Measurements from ENCODE around the gene GNB3. TPM values are rescaled to one million over a fixed set of nuclear protein-coding genes. Genes with fewer than 3 reads are reported as not detected.

GNB3 gene
- total and polyA plus RNA-seq, 8 donors = 0.87 to 11.1 (median 2.7) TPM; not detected in 1

- Histone ChIP-seq H3K36me3 (peaks cover 0 to 60% (median 47%) of the 10 kb centered on the region in 4 donors), H3K27me3 (no peaks in the 10 kb centered on the region), H3K4me3 (no peak overlapping the region), H3K9me3 (no peaks in the 10 kb centered on the region), H3K4me1 (peaks cover 0 to 21% (median 5%) of the 10 kb centered on the region in 4 donors), H3K27ac (no peak overlapping the region)
- DNase-seq = peak; percentile 44 to 53
- TF ChIP-seq POLR2AphosphoS5 (IDR thresholded peaks at IDR 0.05) (no peak), POLR2A (IDR thresholded peaks at IDR 0.05) (no peak), CTCF (IDR thresholded peaks at IDR 0.05) (no peak), EP300 (IDR thresholded peaks at IDR 0.05) (no peak)
- intact Hi-C loops (cut with DNase I; ENCODE audit: low total_unique reads) = no loop called here
- WGBS, 5 donors = 77 to 82% (median 79%) methylated on average over 8 to 10 of the region's 10 CpGs
Observed at GRCh38 chr12:6839482-6840201, 1.1 kb upstream of the GNB3 start.

GRCh38 chr12:6840330-6840729 is 395 bp upstream of the GNB3 start:
- Histone ChIP-seq H3K36me3 (peaks cover 0 to 62% (median 51%) of the 10 kb centered on the region in 4 donors), H3K9me3 (no peaks in the 10 kb centered on the region), H3K27me3 (no peaks in the 10 kb centered on the region), H3K4me3 (no peak overlapping the region), H3K27ac (peak overlapping the region in 1 of 5 donors; percentile 14), H3K4me1 (peaks cover 0 to 21% (median 5%) of the 10 kb centered on the region in 4 donors)
- 50 to 68% (median 53%) methylated on average over 1 of the region's 1 CpG for WGBS, 5 donors
- DNase-seq = no peak
- no peak for TF ChIP-seq CTCF (IDR thresholded peaks at IDR 0.05)
- TF ChIP-seq EP300 (IDR thresholded peaks at IDR 0.05) = no peak
- no peak for TF ChIP-seq POLR2A (IDR thresholded peaks at IDR 0.05)
- no peak for TF ChIP-seq POLR2AphosphoS5 (IDR thresholded peaks at IDR 0.05)
- intact Hi-C loops (cut with DNase I; ENCODE audit: low total_unique reads) = no loop called here

GRCh38 chr12:6842075-6842474 is 1.4 kb downstream of the GNB3 start:
- peak in 1 of 2 donors; percentile 52 for DNase-seq
- H3K27ac ChIP-seq = no peak overlapping the region
- TF ChIP-seq EP300 (IDR thresholded peaks at IDR 0.05) = no peak
- TF ChIP-seq POLR2AphosphoS5 (IDR thresholded peaks at IDR 0.05) = no peak
- no peak for TF ChIP-seq POLR2A (IDR thresholded peaks at IDR 0.05)
- no peak for TF ChIP-seq CTCF (IDR thresholded peaks at IDR 0.05)
- no peak overlapping the region for H3K4me3 ChIP-seq
- intact Hi-C loops (cut with DNase I; ENCODE audit: low total_unique reads) = no loop called here
- 39 to 70% (median 51%) methylated on average over 4 of the region's 4 CpGs for WGBS, 5 donors
- H3K36me3 ChIP-seq = peaks cover 0 to 74% (median 62%) of the 10 kb centered on the region in 4 donors
- no peaks in the 10 kb centered on the region for H3K27me3 ChIP-seq
- H3K9me3 ChIP-seq = no peaks in the 10 kb centered on the region
- H3K4me1 ChIP-seq = peaks cover 0 to 21% (median 3%) of the 10 kb centered on the region in 4 donors

GRCh38 chr12:6843118-6843902 is 2.6 kb downstream of the GNB3 start:
- H3K27ac ChIP-seq = no peak overlapping the region
- TF ChIP-seq EP300 (IDR thresholded peaks at IDR 0.05) (no peak), CTCF (IDR thresholded peaks at IDR 0.05) (no peak), POLR2A (IDR thresholded peaks at IDR 0.05) (no peak), POLR2AphosphoS5 (IDR thresholded peaks at IDR 0.05) (no peak)
- no peaks in the 10 kb centered on the region for H3K9me3 ChIP-seq
- 71 to 84% (median 78%) methylated on average over 10 to 16 of the region's 16 CpGs for WGBS, 5 donors
- no peak overlapping the region for H3K4me3 ChIP-seq
- intact Hi-C loops (cut with DNase I; ENCODE audit: low total_unique reads) = no loop called here
- peaks cover 0 to 21% (median 3%) of the 10 kb centered on the region in 4 donors for H3K4me1 ChIP-seq
- H3K27me3 ChIP-seq = no peaks in the 10 kb centered on the region
- H3K36me3 ChIP-seq = peaks cover 0 to 72% (median 56%) of the 10 kb centered on the region in 4 donors
- DNase-seq = no peak

Data from stomach (tissue), 9 donors.